Large intestine (tissue), 12 donors: Measurements from ENCODE around the gene MRPS21. TPM values are rescaled to one million over a fixed set of nuclear protein-coding genes. Genes with fewer than 3 reads are reported as not detected.

ENCODE experiments used
- DNase-seq, 2 donors: peaks; one replicate each; pipeline versions ENCODE4 v3.0.0 to v3.0.0-alpha.2; 2013
- H3K27ac ChIP-seq: one replicate; pipeline ENCODE4 v1.5.1; 2013; ENCODE audit warnings: low read length
- H3K27me3 ChIP-seq: 2 replicates; pipeline ENCODE4 v1.6.1; 2013; ENCODE audit warnings: low read length; ENCODE audit not compliant: control insufficient read depth, insufficient read depth
- H3K36me3 ChIP-seq: 2 replicates; pipeline ENCODE4 v1.6.1; 2013; ENCODE audit warnings: low read length; ENCODE audit not compliant: control insufficient read depth, insufficient read depth
- H3K4me1 ChIP-seq: one replicate; pipeline ENCODE4 v1.6.1; 2013; ENCODE audit warnings: low read length; ENCODE audit not compliant: control insufficient read depth, insufficient read depth
- H3K4me3 ChIP-seq: one replicate; pipeline ENCODE4 v1.5.1; 2013; ENCODE audit warnings: low read length
- H3K9me3 ChIP-seq: one replicate; pipeline ENCODE4 v1.6.1; 2013; ENCODE audit warnings: mild to moderate bottlenecking, low read depth, low read length, moderate library complexity; ENCODE audit not compliant: control insufficient read depth
- WGBS: methylation state at CpG from one replicate; pipeline ENCODE4 v1.1.5; 2013; ENCODE audit warnings: low lambda C conversion rate; ENCODE audit not compliant: insufficient coverage; 5-methylcytosine and 5-hydroxymethylcytosine counted together
- long read RNA-seq, 11 donors: transcript quantifications; one replicate each; lab custom pipeline, GENCODE V29; 2026
- polyA plus RNA-seq: library from polyadenylated mRNA; unstranded; fragments of 120-200 nt; gene quantifications from one replicate; pipeline ENCODE4 v1.2.1, GENCODE V29; 2013

The MRPS21 gene
- polyA plus RNA-seq, result 55.3 TPM
- long read RNA-seq, donor 1, transcript MRPS21-202 (3 exons, 1,226 nt), result major isoform, 46 of 67 reads
- long read RNA-seq, donor 1, transcript MRPS21-201 (2 exons, 1,462 nt), result minor isoform, 21 of 67 reads
- long read RNA-seq, donor 1, partial matches to known transcripts, result 0 of 67 reads
- long read RNA-seq, donor 1, other reads (novel, unspliced or antisense), result 0 of 67 reads
- long read RNA-seq, donor 2, transcript MRPS21-202 (3 exons, 1,226 nt), result major isoform, 81 of 123 reads
- long read RNA-seq, donor 2, transcript MRPS21-201 (2 exons, 1,462 nt), result minor isoform, 42 of 123 reads
- long read RNA-seq, donor 2, partial matches to known transcripts, result 0 of 123 reads
- long read RNA-seq, donor 2, other reads (novel, unspliced or antisense), result 0 of 123 reads
- long read RNA-seq, donor 3, result 0 reads
- long read RNA-seq, donor 4, transcript MRPS21-202 (3 exons, 1,226 nt), result major isoform, 14 of 18 reads
- long read RNA-seq, donor 4, partial matches to known transcripts, result 0 of 18 reads
- long read RNA-seq, donor 4, other reads (novel, unspliced or antisense), result 0 of 18 reads
- long read RNA-seq, donor 5, transcript MRPS21-201 (2 exons, 1,462 nt), result minor isoform, 27 of 80 reads
- long read RNA-seq, donor 5, transcript MRPS21-202 (3 exons, 1,226 nt), result major isoform, 53 of 80 reads
- long read RNA-seq, donor 5, partial matches to known transcripts, result 0 of 80 reads
- long read RNA-seq, donor 5, other reads (novel, unspliced or antisense), result 0 of 80 reads
- long read RNA-seq, donor 6, transcript MRPS21-201 (2 exons, 1,462 nt), result minor isoform, 44 of 105 reads
- long read RNA-seq, donor 6, transcript MRPS21-202 (3 exons, 1,226 nt), result major isoform, 61 of 105 reads
- long read RNA-seq, donor 6, partial matches to known transcripts, result 0 of 105 reads
- long read RNA-seq, donor 6, other reads (novel, unspliced or antisense), result 0 of 105 reads
- long read RNA-seq, donor 7, transcript MRPS21-201 (2 exons, 1,462 nt), result minor isoform, 19 of 60 reads
- long read RNA-seq, donor 7, transcript MRPS21-202 (3 exons, 1,226 nt), result major isoform, 41 of 60 reads
- long read RNA-seq, donor 7, partial matches to known transcripts, result 0 of 60 reads
- long read RNA-seq, donor 7, other reads (novel, unspliced or antisense), result 0 of 60 reads
- long read RNA-seq, donor 8, transcript MRPS21-201 (2 exons, 1,462 nt), result minor isoform, 46 of 180 reads
- long read RNA-seq, donor 8, transcript MRPS21-202 (3 exons, 1,226 nt), result major isoform, 122 of 180 reads
- long read RNA-seq, donor 8, partial matches to known transcripts, result 12 of 180 reads
- long read RNA-seq, donor 8, other reads (novel, unspliced or antisense), result 0 of 180 reads
- long read RNA-seq, donor 9, transcript MRPS21-202 (3 exons, 1,226 nt), result major isoform, 90 of 144 reads
- long read RNA-seq, donor 9, transcript MRPS21-201 (2 exons, 1,462 nt), result minor isoform, 54 of 144 reads
- long read RNA-seq, donor 9, partial matches to known transcripts, result 0 of 144 reads
- long read RNA-seq, donor 9, other reads (novel, unspliced or antisense), result 0 of 144 reads
- long read RNA-seq, donor 10, transcript MRPS21-201 (2 exons, 1,462 nt), result minor isoform, 37 of 124 reads
- long read RNA-seq, donor 10, transcript MRPS21-202 (3 exons, 1,226 nt), result major isoform, 87 of 124 reads
- long read RNA-seq, donor 10, partial matches to known transcripts, result 0 of 124 reads
- long read RNA-seq, donor 10, other reads (novel, unspliced or antisense), result 0 of 124 reads
- long read RNA-seq, donor 11, transcript MRPS21-202 (3 exons, 1,226 nt), result major isoform, 64 of 102 reads
- long read RNA-seq, donor 11, transcript MRPS21-201 (2 exons, 1,462 nt), result minor isoform, 25 of 102 reads
- long read RNA-seq, donor 11, partial matches to known transcripts, result 13 of 102 reads
- long read RNA-seq, donor 11, other reads (novel, unspliced or antisense), result 0 of 102 reads

GRCh38 chr1:150293433-150294253, at the start of gene MRPS21:
MRPS21 (plus strand) TSS chr1:150293861; CDS start chr1:150294367, 506 bp downstream.
- Histone ChIP-seq H3K9me3 (no peaks in the 10 kb centered on the region), H3K27ac (peak within 1 kb of the TSS; percentile 74), H3K4me3 (peak within 1 kb of the TSS; percentile 90), H3K27me3 (no peaks in the 10 kb centered on the region), H3K36me3 (peaks cover 8% of the 10 kb centered on the region), H3K4me1 (peaks cover 8% of the 10 kb centered on the region)
- peak; percentile 93 to 97 for DNase-seq
- no CpG with 5 or more reads among the region's 43 CpGs for WGBS

DNA sequence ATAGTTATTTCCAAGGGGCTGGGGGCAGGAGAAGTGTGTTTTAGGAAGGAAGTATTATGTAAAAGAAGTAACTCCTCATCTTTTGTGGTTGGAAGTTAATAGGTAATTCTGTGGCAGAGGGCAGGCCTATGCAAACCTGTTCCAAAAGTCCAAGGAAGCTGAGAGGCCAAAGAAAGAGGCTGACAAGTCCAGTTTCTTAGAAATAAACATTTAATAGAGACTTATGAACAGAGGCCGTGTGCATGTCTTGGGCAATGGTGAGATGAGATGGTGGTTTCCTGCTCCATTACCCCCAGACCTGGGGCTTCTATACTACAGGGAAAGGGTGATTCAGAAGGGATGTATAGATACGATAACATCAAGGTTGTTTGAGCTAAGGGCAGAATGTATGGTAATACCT, 43.7 kb upstream of the MRPS21 start:
- DNase-seq, result peak in 1 of 2 donors; percentile 78
- Histone ChIP-seq H3K36me3 (no peaks in the 10 kb centered on the region), H3K4me1 (peaks cover 3% of the 10 kb centered on the region), H3K9me3 (no peaks in the 10 kb centered on the region), H3K27ac (peak overlapping the region; percentile 72), H3K4me3 (no peak overlapping the region), H3K27me3 (no peaks in the 10 kb centered on the region)
- no CpG with 5 or more reads among the region's 2 CpGs for WGBS

- H3K4me3 ChIP-seq, result no peak overlapping the region
- no CpG with 5 or more reads among the region's 1 CpG for WGBS
Measured at GRCh38 chr1:150256198-150256553, 37.5 kb upstream of the MRPS21 start.

DNA sequence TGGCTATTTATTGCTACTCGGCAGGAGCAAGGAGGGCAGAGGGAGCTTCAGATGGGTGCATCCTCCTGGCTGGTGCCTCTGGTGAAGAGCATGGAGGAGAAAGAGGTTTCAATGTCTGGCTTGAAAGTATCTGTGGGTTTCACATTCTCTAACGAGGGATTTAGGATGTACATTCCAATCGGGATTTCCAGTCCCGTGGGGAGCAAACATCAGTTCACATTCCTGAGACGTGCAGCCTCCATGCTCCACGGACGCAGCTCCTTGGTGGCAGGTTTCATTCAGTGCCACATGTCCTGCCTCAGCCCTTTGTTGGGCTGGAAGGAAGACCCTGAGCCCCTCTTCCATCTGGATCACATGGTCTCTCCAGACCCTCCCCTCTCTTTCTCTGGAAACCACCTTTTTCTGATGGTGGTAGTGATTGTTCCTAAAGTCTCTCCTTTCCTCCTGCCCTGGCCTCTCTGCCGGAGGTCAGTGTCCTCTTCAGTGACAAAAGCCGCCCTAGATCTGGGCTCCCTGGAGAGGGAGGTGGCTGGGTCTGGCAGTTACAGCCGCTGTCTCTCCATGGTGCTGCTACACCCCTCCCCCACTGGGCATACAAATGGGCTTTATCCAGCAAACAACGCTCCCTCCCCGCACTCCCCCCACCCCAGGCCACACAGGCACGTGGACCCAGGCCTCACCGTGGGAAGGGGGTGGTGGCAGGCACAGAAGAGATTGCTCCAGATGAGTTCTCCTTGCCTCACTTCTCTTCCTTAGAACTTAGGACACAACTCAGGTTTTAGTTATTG, 36.9 kb upstream of the MRPS21 start:
- DNase-seq, result no peak
- no peaks in the 10 kb centered on the region for H3K9me3 ChIP-seq
- peaks cover 23% of the 10 kb centered on the region for H3K27me3 ChIP-seq
- no peak overlapping the region for H3K27ac ChIP-seq
- peaks cover 11% of the 10 kb centered on the region for H3K4me1 ChIP-seq
- WGBS, result no CpG with 5 or more reads among the region's 14 CpGs
- H3K36me3 ChIP-seq, result no peaks in the 10 kb centered on the region
- no peak overlapping the region for H3K4me3 ChIP-seq

More at GRCh38 chr1:150256198-150256553, 37.5 kb upstream of the MRPS21 start:
- H3K36me3 ChIP-seq, result no peaks in the 10 kb centered on the region
- no peak overlapping the region for H3K27ac ChIP-seq
- no peaks in the 10 kb centered on the region for H3K9me3 ChIP-seq
- peaks cover 11% of the 10 kb centered on the region for H3K4me1 ChIP-seq
- H3K27me3 ChIP-seq, result peaks cover 23% of the 10 kb centered on the region
- DNase-seq, result no peak

GRCh38 chr1:150257624-150258585, 35.8 kb upstream of the MRPS21 start, which contains the start of gene CA14:
CA14 (plus strand) TSS chr1:150257774; CDS start chr1:150258129, 355 bp downstream.
- no peak for DNase-seq
- Histone ChIP-seq H3K27ac (no peak within 1 kb of the TSS), H3K36me3 (no peaks in the 10 kb centered on the region), H3K4me3 (no peak within 1 kb of the TSS), H3K9me3 (no peaks in the 10 kb centered on the region), H3K4me1 (peaks cover 11% of the 10 kb centered on the region), H3K27me3 (peaks cover 23% of the 10 kb centered on the region)
- WGBS, result no CpG with 5 or more reads among the region's 13 CpGs

GRCh38 chr1:150259217-150259616, 34.4 kb upstream of the MRPS21 start:
- no peaks in the 10 kb centered on the region for H3K9me3 ChIP-seq
- no CpG with 5 or more reads among the region's 4 CpGs for WGBS
- no peaks in the 10 kb centered on the region for H3K36me3 ChIP-seq
- H3K4me1 ChIP-seq, result peaks cover 11% of the 10 kb centered on the region
- H3K4me3 ChIP-seq, result no peak overlapping the region
- H3K27me3 ChIP-seq, result peaks cover 23% of the 10 kb centered on the region
- no peak for DNase-seq
- no peak overlapping the region for H3K27ac ChIP-seq

DNA sequence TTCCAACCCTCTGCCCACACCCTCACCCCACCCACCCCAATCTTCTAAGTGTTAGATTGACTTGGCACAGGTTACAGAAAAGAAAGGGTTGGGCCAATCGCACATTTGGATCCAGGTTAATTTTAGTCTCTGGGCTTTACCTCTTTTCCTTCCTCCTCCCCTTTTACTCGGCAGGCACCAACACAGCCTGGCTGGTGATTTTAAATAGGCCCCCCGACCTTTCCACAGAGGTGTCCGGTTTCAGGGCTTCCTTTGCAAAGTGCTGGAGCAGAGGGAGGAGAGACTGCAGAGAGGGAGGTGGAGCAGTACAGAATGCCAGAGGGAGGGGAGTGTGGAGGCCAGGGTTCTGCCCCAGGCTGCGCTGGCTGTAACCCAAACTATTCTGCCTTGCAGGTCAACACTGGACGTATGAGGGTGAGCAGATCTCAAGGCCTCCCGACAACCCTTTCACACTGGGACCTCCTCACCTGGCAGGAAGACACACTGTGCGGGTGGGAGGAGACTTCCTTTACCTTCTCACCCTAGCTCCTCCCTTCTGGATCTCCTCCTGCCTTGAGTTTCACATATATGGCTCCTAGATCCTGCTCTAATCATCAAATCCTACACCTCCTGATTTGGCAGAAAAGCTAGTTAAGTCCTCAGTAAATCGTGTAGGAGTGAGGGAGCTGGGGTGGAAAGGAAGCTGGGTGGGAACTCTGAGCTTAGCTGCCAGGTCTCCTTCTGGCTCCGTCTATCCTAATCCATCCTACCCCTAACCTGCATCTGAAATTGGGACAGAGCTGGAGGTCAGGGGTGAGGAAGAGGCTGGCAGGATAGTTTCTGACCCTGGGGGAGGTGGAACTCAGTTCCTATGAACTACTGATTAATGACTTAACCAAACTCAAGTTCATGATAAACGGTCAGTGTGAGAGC, 33.6 kb upstream of the MRPS21 start:
- peak in 1 of 2 donors; percentile 60 for DNase-seq
- Histone ChIP-seq H3K36me3 (peaks cover 6% of the 10 kb centered on the region), H3K4me1 (peaks cover 11% of the 10 kb centered on the region), H3K27ac (no peak overlapping the region), H3K4me3 (peak overlapping the region; percentile 22), H3K9me3 (no peaks in the 10 kb centered on the region), H3K27me3 (peaks cover 23% of the 10 kb centered on the region)
- no CpG with 5 or more reads among the region's 11 CpGs for WGBS
